Ishikawa (cell line): ENCODE measurements around the gene ABCA8.

ENCODE experiments used
- CEBPB ChIP-seq: IDR thresholded peaks from 2 replicates; pipeline ENCODE4 v1.6.1; 2012
- CREB1 ChIP-seq: IDR thresholded peaks from 2 replicates; pipeline ENCODE4 v1.6.1; 2012; ENCODE audit warnings: low read depth
- EGR1 ChIP-seq: IDR thresholded peaks from 2 replicates; pipeline ENCODE4 v1.6.1; 2012
- EP300 ChIP-seq: IDR thresholded peaks from 2 replicates; pipeline ENCODE4 v1.6.1; 2012; ENCODE audit warnings: borderline replicate concordance
- FOXM1 ChIP-seq: IDR thresholded peaks from 2 replicates; pipeline ENCODE4 v1.6.1; 2012; ENCODE audit warnings: low read depth, borderline replicate concordance
- MAX ChIP-seq: IDR thresholded peaks from 2 replicates; pipeline ENCODE4 v1.6.1; 2012
- NFIC ChIP-seq: IDR thresholded peaks from 2 replicates; pipeline ENCODE4 v1.6.1; 2012
- RAD21 ChIP-seq: IDR thresholded peaks from 2 replicates; pipeline ENCODE4 v1.6.1; 2012; ENCODE audit warnings: low read depth
- REST ChIP-seq: IDR thresholded peaks from 2 replicates; pipeline ENCODE4 v1.6.1; 2012; ENCODE audit warnings: low read depth, mild to moderate bottlenecking
- TAF1 ChIP-seq: IDR thresholded peaks from 2 replicates; pipeline ENCODE4 v1.6.1; 2012; ENCODE audit warnings: low read depth, mild to moderate bottlenecking
- TCF12 ChIP-seq: IDR thresholded peaks from 2 replicates; pipeline ENCODE4 v1.6.1; 2012; ENCODE audit warnings: low read depth
- TEAD4 ChIP-seq: IDR thresholded peaks from 2 replicates; pipeline ENCODE4 v1.6.1; 2012
- USF1 ChIP-seq: IDR thresholded peaks from 2 replicates; pipeline ENCODE4 v1.6.1; 2012
- YY1 ChIP-seq: IDR thresholded peaks from 2 replicates; pipeline ENCODE4 v1.6.1; 2012; ENCODE audit warnings: low read depth
- ZBTB7A ChIP-seq: IDR thresholded peaks from 2 replicates; pipeline ENCODE4 v1.6.1; 2012; ENCODE audit warnings: low read depth

Gene ABCA8

GRCh38 chr17:68955181-68955841 is at the start of gene ABCA8:
Gene ABCA8 (minus strand): TSS chr17:68955392. CDS start chr17:68942034, 13,358 bp downstream.
- no peak for TF ChIP-seq YY1
- TF ChIP-seq TEAD4: no peak
- TF ChIP-seq TAF1: no peak
- TF ChIP-seq CREB1: no peak
- no peak for TF ChIP-seq CEBPB
- no peak for TF ChIP-seq FOXM1
- no peak for TF ChIP-seq EP300
- TF ChIP-seq ZBTB7A: no peak
- no peak for TF ChIP-seq RAD21
- no peak for TF ChIP-seq USF1
- no peak for TF ChIP-seq TCF12
- TF ChIP-seq MAX: no peak
- no peak for TF ChIP-seq EGR1
- TF ChIP-seq NFIC: no peak
- no peak for TF ChIP-seq REST

- TF ChIP-seq REST (no peak), RAD21 (no peak), USF1 (no peak), TEAD4 (no peak), NFIC (no peak), ZBTB7A (no peak), YY1 (no peak), EP300 (no peak), CEBPB (no peak), EGR1 (no peak), TAF1 (no peak), CREB1 (no peak), MAX (no peak)
Observed at GRCh38 chr17:68993112-68993511, 37.9 kb upstream of the ABCA8 start.

- no peak for TF ChIP-seq TCF12
- TF ChIP-seq NFIC: no peak
- TF ChIP-seq TAF1: no peak
- TF ChIP-seq EGR1: no peak
- TF ChIP-seq CEBPB: no peak
- TF ChIP-seq EP300: no peak
- no peak for TF ChIP-seq CREB1
- no peak for TF ChIP-seq FOXM1
- no peak for TF ChIP-seq RAD21
- TF ChIP-seq MAX: no peak
- TF ChIP-seq USF1: no peak
Observed at GRCh38 chr17:68987966-68988365, 32.8 kb upstream of the ABCA8 start.

- TF ChIP-seq EP300 (no peak), TEAD4 (no peak), CEBPB (no peak), NFIC (no peak), CREB1 (no peak)
Observed at GRCh38 chr17:68981288-68981687, 26.1 kb upstream of the ABCA8 start.

- no peak for TF ChIP-seq TAF1
- no peak for TF ChIP-seq MAX
- no peak for TF ChIP-seq FOXM1
- no peak for TF ChIP-seq EP300
- no peak for TF ChIP-seq REST
- TF ChIP-seq RAD21: no peak
- no peak for TF ChIP-seq EGR1
- no peak for TF ChIP-seq YY1
- no peak for TF ChIP-seq TEAD4
- TF ChIP-seq ZBTB7A: no peak
- no peak for TF ChIP-seq NFIC
- TF ChIP-seq CREB1: no peak
- TF ChIP-seq CEBPB: no peak
- TF ChIP-seq USF1: no peak
- TF ChIP-seq TCF12: no peak
Observed at GRCh38 chr17:68973098-68973846, 18.1 kb upstream of the ABCA8 start.
